ENCODE data around the gene THAP11. TPM values are rescaled to one million over a fixed set of nuclear protein-coding genes. Genes with fewer than 3 reads are reported as not detected.
A peak's percentile ranks its signal among the peaks of the same experiment; 100 is the strongest.

Gene THAP11
- total RNA-seq, 1 experiment from 2014 or later, result 20.5 TPM

DNA sequence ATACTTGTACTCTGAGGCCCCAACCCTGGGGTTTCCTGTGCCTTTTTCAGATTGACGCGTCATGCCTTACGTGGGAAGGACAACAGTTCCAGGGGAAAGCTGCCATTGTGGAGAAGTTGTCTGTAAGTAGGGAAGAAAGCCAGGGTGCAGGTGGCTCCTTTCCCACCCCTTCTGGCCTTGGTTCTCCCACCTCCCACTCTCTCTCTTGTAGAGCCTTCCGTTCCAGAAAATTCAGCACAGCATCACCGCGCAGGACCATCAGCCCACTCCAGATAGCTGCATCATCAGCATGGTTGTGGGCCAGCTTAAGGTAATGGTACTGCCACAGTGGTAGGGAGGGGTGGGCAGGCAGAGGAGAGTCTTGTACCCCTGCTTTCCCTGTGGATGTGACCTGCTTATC is 26.2 kb downstream of the THAP11 start:
- intact Hi-C loops (cut with micrococcal nuclease), result no loop called here
- CTCF ChIA-PET, result interaction anchor here (0.6 to 7.5 kb wide), 6 partner anchors 15 to 197 kb away, joined by 3 to 54 read pairs (median 4); no protein-coding TSS in a partner anchor
- H3K4me1 Mint-ChIP-seq (ENCODE audit: insufficient read depth, unreplicated experiment), result peaks cover 10% of the 10 kb centered on the region
- no peak overlapping the region for H3K4me3 Mint-ChIP-seq (ENCODE audit: unreplicated experiment)
- no peak for DNase-seq (ENCODE audit: unreplicated experiment)
- POLR2A ChIA-PET, result interaction anchor here (0.9 to 1.1 kb wide), 2 partner anchors 10 to 22 kb away, joined by 3 to 4 read pairs; partner anchors contain the start of gene NUTF2
- peaks cover 69% of the 10 kb centered on the region for H3K36me3 Mint-ChIP-seq (ENCODE audit: insufficient read depth, unreplicated experiment)
- H3K27ac Mint-ChIP-seq (ENCODE audit: low read depth, unreplicated experiment), result no peak overlapping the region
- H3K27me3 Mint-ChIP-seq (ENCODE audit: insufficient read depth, unreplicated experiment), result no peaks in the 10 kb centered on the region
- TF ChIP-seq, protein P1, sequence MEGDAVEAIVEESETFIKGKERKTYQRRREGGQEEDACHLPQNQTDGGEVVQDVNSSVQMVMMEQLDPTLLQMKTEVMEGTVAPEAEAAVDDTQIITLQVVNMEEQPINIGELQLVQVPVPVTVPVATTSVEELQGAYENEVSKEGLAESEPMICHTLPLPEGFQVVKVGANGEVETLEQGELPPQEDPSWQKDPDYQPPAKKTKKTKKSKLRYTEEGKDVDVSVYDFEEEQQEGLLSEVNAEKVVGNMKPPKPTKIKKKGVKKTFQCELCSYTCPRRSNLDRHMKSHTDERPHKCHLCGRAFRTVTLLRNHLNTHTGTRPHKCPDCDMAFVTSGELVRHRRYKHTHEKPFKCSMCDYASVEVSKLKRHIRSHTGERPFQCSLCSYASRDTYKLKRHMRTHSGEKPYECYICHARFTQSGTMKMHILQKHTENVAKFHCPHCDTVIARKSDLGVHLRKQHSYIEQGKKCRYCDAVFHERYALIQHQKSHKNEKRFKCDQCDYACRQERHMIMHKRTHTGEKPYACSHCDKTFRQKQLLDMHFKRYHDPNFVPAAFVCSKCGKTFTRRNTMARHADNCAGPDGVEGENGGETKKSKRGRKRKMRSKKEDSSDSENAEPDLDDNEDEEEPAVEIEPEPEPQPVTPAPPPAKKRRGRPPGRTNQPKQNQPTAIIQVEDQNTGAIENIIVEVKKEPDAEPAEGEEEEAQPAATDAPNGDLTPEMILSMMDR (IDR thresholded peaks at IDR 0.05; ENCODE audit: unreplicated experiment), result no peak
- BruUV-seq (replicated peaks), result no TSS peak
- no peaks in the 10 kb centered on the region for H3K9me3 Mint-ChIP-seq (ENCODE audit: unreplicated experiment)

DNA sequence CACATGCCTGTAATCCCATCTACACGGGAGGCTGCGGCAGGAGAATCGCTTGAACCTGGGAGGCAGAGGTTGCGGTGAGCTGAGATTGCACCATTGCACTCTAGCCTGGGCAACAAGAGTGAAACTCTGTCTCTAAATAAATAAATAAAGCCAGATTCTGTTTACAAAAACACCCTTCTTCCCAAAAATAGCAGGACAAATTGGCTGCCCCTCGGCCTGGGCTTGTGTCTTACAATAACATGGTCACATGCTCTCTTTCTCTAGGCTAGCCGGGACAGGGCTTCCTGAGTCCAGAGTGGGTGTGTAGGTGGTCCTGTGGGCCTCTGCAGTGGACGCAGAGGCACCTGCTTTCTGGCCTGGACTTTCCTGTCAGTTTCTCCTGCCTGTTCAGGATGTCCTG is 27.5 kb downstream of the THAP11 start:
- DNase-seq (ENCODE audit: unreplicated experiment), result no peak
- CTCF ChIA-PET, result interaction anchor here (0.6 to 1.7 kb wide), 6 partner anchors 12 to 101 kb away, joined by 3 to 6 read pairs (median 5); no protein-coding TSS in a partner anchor
- no peaks in the 10 kb centered on the region for H3K27me3 Mint-ChIP-seq (ENCODE audit: insufficient read depth, unreplicated experiment)
- POLR2A ChIA-PET, result interaction anchor here (1.0 to 2.9 kb wide), 4 partner anchors 8 to 25 kb away, joined by 3 to 23 read pairs (median 8); partner anchors contain the start of gene NUTF2
- H3K4me3 Mint-ChIP-seq (ENCODE audit: unreplicated experiment), result no peak overlapping the region
- peaks cover 20% of the 10 kb centered on the region for H3K4me1 Mint-ChIP-seq (ENCODE audit: insufficient read depth, unreplicated experiment)
- peaks cover 80% of the 10 kb centered on the region for H3K36me3 Mint-ChIP-seq (ENCODE audit: insufficient read depth, unreplicated experiment)
- no peaks in the 10 kb centered on the region for H3K9me3 Mint-ChIP-seq (ENCODE audit: unreplicated experiment)
- intact Hi-C loops (cut with micrococcal nuclease), result no loop called here
- H3K27ac Mint-ChIP-seq (ENCODE audit: low read depth, unreplicated experiment), result peak overlapping the region; percentile 23
- no TSS peak for BruUV-seq (replicated peaks)
- TF ChIP-seq, protein P1 (IDR thresholded peaks at IDR 0.05; ENCODE audit: unreplicated experiment), result no peak

DNA sequence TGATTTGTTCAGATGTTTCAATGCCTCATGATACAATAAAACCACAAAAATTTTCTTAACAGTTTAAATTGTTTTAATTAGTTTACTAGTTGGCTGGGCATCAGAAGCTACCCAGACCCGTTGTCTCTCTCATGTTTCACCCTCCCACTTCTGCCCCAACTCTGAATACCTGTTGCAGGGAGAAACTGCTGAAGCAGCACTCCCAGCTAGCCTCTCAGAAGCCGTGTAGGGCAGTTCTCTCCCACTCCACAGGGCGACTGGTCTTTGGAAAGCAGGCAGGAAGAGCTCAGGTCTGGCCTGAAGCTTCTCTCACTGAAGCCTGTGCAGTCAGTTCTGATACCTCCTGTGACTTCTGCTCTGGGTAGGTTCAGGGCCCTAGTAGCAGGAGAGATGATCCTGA is 29.1 kb downstream of the THAP11 start:
- no TSS peak for BruUV-seq (replicated peaks)
- Mint-ChIP-seq H3K36me3 (ENCODE audit: insufficient read depth, unreplicated experiment) (peaks cover 70% of the 10 kb centered on the region), H3K27me3 (ENCODE audit: insufficient read depth, unreplicated experiment) (no peaks in the 10 kb centered on the region), H3K9me3 (ENCODE audit: unreplicated experiment) (no peaks in the 10 kb centered on the region), H3K27ac (ENCODE audit: low read depth, unreplicated experiment) (peak overlapping the region; percentile 78), H3K4me3 (ENCODE audit: unreplicated experiment) (no peak overlapping the region), H3K4me1 (ENCODE audit: insufficient read depth, unreplicated experiment) (peaks cover 34% of the 10 kb centered on the region)
- CTCF ChIA-PET, result interaction anchor here (0.6 to 1.7 kb wide), 7 partner anchors 12 to 169 kb away, joined by 3 to 17 read pairs (median 5); no protein-coding TSS in a partner anchor
- TF ChIP-seq, protein P1 (IDR thresholded peaks at IDR 0.05; ENCODE audit: unreplicated experiment), result no peak
- intact Hi-C loops (cut with micrococcal nuclease), result no loop called here
- POLR2A ChIA-PET, result interaction anchor here (0.7 to 2.9 kb wide), 7 partner anchors 9 to 65 kb away, joined by 3 to 23 read pairs (median 4); partner anchors contain the start of gene NUTF2
- DNase-seq (ENCODE audit: unreplicated experiment), result no peak

DNA sequence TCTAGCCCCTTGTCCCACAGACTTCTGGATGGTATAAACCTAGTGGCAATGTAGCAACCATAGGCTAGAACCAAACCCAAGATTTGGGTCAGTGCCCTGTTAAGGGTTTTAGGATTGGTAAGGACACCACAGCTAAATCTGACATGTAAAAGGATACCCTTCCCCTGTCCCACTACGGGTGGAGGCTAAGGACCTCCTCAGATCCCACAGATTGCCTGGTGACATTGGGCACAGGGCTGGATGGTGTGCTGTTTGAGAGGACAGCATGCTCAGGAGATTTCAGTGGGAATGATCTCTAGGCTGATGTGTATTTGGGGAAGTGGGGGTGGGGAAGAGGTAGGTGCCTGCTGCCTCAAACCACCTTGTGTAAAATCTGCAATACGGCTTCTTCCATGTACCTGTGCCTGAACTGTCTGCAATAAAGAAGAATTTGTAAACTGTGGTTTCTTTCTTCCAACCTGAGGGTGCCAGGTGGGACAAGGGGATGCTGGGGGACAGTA is 30.1 kb downstream of the THAP11 start:
- DNase-seq (ENCODE audit: unreplicated experiment), result no peak
- peaks cover 34% of the 10 kb centered on the region for H3K4me1 Mint-ChIP-seq (ENCODE audit: insufficient read depth, unreplicated experiment)
- no peaks in the 10 kb centered on the region for H3K27me3 Mint-ChIP-seq (ENCODE audit: insufficient read depth, unreplicated experiment)
- intact Hi-C loops (cut with micrococcal nuclease), result no loop called here
- TF ChIP-seq, protein P1 (IDR thresholded peaks at IDR 0.05; ENCODE audit: unreplicated experiment), result no peak
- H3K4me3 Mint-ChIP-seq (ENCODE audit: unreplicated experiment), result peak overlapping the region; percentile 89
- H3K36me3 Mint-ChIP-seq (ENCODE audit: insufficient read depth, unreplicated experiment), result peaks cover 71% of the 10 kb centered on the region
- peak overlapping the region; percentile 94 for H3K27ac Mint-ChIP-seq (ENCODE audit: low read depth, unreplicated experiment)
- no peaks in the 10 kb centered on the region for H3K9me3 Mint-ChIP-seq (ENCODE audit: unreplicated experiment)
- CTCF ChIA-PET, result interaction anchor here (1.3 to 1.6 kb wide), 3 partner anchors 11 to 56 kb away, joined by 3 to 17 read pairs (median 5); no protein-coding TSS in a partner anchor
- POLR2A ChIA-PET, result interaction anchor here (0.7 to 2.9 kb wide), 7 partner anchors 10 to 153 kb away, joined by 3 to 23 read pairs (median 3); partner anchors contain the start of genes GFOD2 and NUTF2
- no TSS peak for BruUV-seq (replicated peaks)
